ENCODE results near the gene THG1L.

DNA sequence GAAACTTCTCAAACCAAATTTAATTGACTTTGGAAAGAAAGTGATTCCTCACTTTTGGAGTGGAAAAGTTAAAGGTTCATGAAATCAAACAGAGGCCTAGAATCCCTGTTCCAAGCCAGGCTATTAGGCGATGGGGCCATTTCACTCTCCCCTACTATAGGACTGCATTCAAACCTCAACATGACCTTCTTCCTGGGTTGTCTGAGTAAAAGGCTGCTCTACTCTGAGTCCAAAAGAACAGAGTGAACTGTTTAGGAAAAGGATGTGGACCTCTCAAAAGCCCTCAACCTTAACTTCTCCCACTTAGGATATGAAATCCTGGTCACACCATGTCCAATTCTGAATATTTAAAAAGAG, 44.0 kb upstream of the THG1L start:
- TF ChIP-seq USF1 (IDR thresholded peaks at IDR 0.05; ENCODE audit: borderline replicate concordance, extremely low read length, insufficient read depth, low read depth, low read length) (no peak), CTCF (IDR thresholded peaks at IDR 0.05 in 2 of 3, conservative IDR thresholded peaks at IDR 0.05 in 1 of 3; ENCODE audit: control insufficient read depth in 2 of 3, extremely low read depth in 1 of 3, insufficient read depth in 1 of 3, low read depth in 3 of 3, low read length in 3 of 3) (no peak), NR2C2 (IDR thresholded peaks at IDR 0.05; ENCODE audit: borderline replicate concordance, control insufficient read depth, insufficient read length, low read depth) (no peak), SIN3A (IDR thresholded peaks at IDR 0.05; ENCODE audit: low read depth, low read length) (no peak)

All from GM12878 (cell line).